HS-5 (cell line): Measurements from ENCODE around the gene ARHGAP15.
"Not testable (repeated sequence)": the region's sequence is repeated elsewhere in the genome, so short reads cannot be mapped to it uniquely, and the experiment has no call there.

ENCODE experiments used
- DNase-seq: peaks from one replicate; pipeline ENCODE4 v3.0.0-alpha.2; 2012; ENCODE audit warnings: low read depth

ARHGAP15 gene

GRCh38 chr2:143128681-143129580 lies at the start of gene ARHGAP15:
Gene ARHGAP15 (plus strand): TSS chr2:143129419.
- DNase-seq, result no peak

- DNase-seq, result no peak
Observed at GRCh38 chr2:143081616-143082015, 47.6 kb upstream of the ARHGAP15 start.

- DNase-seq, result peak; percentile 73
Observed at GRCh38 chr2:143083636-143084035, 45.6 kb upstream of the ARHGAP15 start.

DNA sequence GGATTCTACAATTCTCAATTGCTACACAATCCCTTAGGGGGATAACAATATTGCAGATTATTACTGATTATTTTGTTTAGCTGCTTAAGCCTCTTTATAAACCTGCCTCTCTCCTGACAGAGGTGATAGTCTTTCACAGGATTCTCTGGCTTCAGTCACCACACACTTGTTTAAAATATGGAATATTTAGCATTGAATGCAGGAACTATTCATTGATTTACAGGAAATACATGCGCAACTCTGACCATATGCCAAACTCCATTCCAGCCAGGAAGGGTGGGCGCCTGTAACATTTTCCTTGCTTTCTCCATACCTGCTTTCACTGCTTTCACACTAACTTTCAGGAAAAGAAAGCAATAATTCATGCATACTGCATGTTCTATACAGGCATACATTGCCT lies 44.8 kb upstream of the ARHGAP15 start:
- no peak for DNase-seq

- DNase-seq, result no peak
Observed at GRCh38 chr2:143085125-143085784, 44.0 kb upstream of the ARHGAP15 start.

DNA sequence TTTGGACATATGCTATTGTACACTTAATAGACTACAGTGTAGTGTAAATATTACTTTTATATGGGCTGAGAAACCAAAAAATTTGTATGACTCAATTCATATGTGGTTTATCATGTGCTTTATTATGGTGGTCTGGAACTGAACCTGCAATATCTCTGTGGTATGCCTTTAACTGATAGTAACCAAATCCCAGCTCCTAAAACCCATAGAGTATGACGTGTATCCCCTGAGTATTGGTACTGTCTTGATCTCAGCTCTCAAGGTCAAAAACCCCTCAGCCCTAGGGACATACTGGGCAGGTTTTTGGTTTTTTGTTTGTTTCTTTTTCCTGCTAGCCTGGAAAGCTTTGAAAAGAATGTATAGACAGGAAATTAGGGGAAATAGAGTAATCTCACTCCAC lies 42.2 kb upstream of the ARHGAP15 start:
- DNase-seq, result no peak

- DNase-seq, result no peak
Observed at GRCh38 chr2:143088388-143088787, 40.8 kb upstream of the ARHGAP15 start.

DNA sequence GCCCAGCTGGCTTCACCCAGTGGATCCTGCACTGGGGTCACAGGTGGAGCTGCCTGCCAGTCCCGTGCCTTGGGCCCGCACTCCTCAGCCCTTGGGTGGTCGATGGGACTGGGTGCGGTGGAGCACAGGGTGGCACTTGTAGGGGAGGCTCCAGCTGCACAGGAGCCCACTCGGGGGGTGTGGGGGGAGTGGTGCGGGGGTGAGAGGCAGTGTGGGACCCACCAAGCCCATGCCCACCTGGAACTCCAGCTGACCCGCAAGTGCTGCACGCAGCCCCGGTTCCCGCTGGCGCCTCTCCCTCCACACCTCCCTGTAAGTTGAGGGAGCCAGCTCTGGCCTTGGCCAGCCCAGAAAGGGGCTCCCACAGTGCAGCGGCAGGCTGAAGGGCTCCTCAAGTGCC lies 39.7 kb upstream of the ARHGAP15 start:
- not testable (repeated sequence) for DNase-seq

GRCh38 chr2:143110758-143111428 lies 18.3 kb upstream of the ARHGAP15 start:
- peak; percentile 46 for DNase-seq

- no peak for DNase-seq
Observed at GRCh38 chr2:143117225-143117624, 12.0 kb upstream of the ARHGAP15 start.

DNA sequence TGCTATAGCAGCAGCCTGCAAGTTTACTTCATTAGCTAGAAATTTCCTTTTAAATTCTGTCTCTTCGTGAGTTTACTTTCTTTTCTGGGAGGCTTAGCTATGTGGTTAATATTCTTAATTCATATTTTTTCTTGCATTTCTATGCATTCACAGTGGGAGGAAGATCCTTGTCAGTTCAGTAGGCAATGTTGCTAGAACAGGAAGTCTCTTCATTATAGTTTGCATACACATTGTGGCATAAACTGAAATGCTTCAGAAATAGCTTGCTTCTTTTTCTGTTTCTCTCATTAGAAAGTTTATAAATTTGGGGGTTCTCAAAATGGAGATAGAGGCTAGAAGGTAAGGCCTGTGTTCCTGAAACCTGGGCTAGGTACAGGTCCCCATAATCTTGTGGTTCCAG lies 8.1 kb upstream of the ARHGAP15 start:
- no peak for DNase-seq

- DNase-seq, result no peak
Observed at GRCh38 chr2:143121957-143122356, 7.3 kb upstream of the ARHGAP15 start.

DNA sequence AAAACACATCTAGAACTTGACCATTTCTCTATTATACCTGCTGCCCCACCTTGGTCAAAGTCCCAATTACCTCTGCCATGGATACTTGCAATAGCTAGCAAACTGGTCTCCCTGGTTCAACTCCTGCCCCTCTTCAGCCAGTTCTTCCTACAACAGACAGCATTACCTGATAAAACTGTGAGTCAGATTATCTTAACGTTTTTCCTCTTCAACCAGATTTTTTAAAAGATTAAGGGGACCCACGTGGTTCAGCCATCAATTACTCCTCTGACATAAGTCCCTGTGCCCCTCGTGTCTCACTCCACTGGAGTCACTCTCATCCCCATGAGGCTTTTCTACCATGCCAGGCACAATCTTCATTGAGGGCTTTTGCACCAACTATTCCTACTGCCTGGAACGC lies 5.3 kb upstream of the ARHGAP15 start:
- no peak for DNase-seq

DNA sequence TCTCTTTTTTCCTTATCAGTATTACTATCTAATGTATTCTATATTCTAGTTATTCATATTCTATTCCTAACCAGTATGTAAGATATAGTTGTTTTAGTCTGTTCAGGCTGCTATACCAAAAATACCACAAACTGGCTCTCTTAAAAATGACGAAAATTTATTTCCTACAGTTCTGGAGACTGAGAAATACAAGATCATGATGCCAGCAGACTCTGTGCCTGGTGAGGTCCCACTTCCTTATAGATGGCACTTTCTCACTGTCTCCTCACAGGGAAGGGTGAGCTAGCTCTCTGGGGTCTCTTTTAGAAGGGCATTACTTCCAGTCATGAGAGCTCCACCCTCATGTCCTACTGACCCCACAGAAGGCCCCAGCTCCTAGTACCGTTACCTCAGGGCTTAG lies 4.8 kb upstream of the ARHGAP15 start:
- DNase-seq, result no peak

DNA sequence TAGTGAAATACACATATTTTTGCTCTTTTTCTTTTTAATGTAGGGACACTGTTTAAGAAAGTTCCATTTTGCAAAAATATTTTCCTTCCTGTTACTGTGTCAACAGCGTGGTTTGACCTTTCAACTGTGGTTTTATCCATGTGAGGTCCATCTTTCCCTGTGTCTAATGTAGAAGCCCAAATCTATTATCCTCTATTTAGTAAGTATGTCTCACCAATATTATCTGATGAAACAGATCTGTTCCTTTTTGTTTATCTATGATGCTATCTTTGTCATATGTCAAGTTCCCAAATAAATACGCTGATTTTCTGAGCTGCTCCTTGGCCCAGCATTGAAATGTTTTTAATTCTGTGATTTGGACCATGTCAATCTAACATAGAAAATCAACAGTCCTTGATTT lies 3.5 kb upstream of the ARHGAP15 start:
- DNase-seq, result no peak

GRCh38 chr2:143132355-143132754 lies 3.1 kb downstream of the ARHGAP15 start:
- DNase-seq, result no peak

DNA sequence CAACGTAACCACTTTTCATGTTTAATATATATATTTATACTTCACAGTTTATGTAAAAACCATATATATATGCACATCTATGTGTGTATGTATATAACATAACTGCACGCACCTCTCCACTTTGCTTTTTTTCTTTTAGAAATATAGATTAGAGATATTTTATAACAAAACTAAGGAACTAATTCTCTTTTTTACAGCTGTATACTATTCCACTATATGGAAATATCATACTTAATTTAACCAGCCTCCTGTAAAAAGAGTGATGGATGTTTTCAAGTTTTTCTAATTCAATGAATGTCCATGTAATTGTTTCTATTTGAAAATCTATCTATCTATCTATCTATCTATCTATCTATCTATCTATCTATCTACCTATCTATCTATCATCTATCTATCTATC lies 4.6 kb downstream of the ARHGAP15 start:
- DNase-seq, result no peak

DNA sequence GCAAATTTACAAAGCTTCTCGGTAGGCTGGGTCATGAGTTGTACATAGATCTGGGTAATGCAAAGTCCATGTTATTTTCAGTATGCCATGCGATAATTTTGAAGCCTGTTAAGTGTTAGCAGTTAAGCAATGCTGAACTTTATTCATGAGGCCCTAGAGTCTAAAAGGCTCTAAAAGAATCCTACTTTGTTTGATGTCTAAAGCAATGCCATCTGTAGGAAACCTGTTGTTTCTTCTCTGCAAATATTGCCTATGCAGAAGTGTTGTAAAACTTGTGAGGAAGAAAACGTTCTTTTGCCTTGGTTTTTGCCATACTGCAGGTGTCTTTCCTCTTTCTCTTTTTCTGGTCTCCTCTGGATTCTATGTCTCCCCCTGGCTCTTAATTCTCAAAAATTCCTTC lies 9.1 kb downstream of the ARHGAP15 start:
- no peak for DNase-seq

- no peak for DNase-seq
Observed at GRCh38 chr2:143139835-143140393, 10.7 kb downstream of the ARHGAP15 start.

GRCh38 chr2:143140864-143141661 lies 11.8 kb downstream of the ARHGAP15 start:
- no peak for DNase-seq

DNA sequence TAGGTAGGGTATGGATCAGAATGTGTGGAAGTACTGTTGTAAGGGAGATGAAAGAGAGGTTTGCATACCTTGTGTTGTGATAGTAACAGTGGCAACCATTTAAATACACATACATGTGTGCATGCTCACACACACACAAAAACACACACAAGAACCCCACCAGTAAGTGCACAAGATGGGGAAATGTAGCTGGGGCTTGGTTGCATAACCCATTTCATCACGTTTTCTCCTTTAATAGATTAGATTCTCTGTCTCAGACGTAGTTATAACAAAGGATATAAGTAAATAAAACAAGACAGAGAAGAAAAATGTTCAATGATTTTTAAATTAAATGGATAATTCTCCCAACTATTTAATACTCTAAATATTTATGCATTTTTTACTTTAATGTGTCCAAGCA lies 13.4 kb downstream of the ARHGAP15 start:
- DNase-seq, result no peak
